ENCODE data around the gene UBQLN3. TPM values are rescaled to one million over a fixed set of nuclear protein-coding genes. Genes with fewer than 3 reads are reported as not detected.

Gene UBQLN3
- total RNA-seq, 1 donor from 2014 or later: 0.26 TPM

DNA sequence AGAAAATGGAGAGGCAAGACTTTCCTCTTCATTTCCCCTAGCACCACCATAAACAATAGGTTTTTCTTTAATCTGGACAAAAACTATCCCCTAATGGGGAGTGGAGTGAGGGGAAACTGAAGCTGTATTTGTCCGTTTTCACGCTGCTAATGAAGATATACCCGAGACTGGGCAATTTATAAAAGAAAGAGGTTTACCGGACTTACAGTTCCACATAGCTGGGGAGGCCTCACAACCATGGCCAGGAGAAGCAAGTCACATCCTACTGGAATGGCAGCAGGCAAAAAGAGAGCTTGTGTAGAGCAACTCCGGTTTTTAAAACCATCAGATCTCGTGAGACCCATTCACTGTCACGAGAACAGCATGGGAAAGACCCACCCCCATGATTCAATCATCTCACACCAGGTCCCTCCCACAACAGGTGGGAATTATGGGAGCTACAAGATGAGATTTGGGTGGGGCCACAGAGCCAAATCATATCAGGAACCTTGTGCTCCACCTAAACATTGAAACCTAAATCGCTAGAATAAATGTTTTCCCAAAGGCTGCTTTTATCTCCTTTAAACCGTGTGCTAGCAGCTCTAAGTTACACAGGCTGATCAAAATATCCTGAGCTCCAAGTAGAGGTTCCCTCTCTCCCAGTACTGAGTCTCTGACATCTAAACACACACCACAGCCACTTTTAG is 4.3 kb downstream of the UBQLN3 start:
- no peak for DNase-seq (ENCODE audit: low spot score)

DNA sequence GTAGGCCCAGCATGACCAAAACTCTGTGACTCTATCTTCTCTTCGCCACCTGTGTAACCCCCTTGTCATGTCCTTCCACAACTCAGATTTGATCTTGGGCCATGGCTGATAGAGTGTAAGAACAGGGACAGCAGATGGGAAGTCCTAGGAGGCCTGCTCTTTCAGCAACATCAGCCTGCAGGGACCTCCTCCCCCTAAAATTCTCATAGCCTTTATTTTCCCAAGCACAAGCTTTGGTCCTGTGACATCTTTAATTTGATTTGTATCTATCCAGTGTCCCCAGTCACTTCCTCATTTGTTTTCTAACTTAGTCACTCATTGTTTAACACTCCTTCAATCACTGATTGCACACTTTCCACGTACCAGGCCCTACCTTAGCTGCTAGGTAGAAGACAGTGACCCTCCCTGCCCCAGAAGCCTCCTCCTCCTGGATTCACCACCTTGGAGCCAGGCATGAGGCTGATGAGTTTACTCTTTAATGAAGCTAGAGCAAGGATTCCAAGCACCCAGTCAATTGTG is 5.3 kb downstream of the UBQLN3 start:
- DNase-seq (ENCODE audit: low spot score): no peak

DNA sequence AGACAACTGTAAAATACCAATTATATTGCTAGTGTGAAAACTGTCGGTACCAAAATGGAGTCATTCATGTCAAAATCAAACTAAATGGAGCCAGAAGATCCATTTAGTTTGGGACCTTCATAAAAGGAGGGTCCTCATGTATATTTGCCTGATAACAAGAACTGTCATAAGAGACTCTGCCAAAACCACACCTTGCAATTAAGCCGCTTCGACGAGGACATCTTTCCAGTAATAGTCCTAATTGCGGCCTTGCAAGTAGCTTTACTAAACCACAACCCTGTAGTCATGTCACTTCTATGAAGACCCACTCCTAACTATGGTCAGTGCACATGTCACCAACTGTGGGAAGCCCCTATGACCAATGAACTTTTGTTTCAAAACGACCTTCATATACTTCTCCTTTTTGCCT is 9.4 kb downstream of the UBQLN3 start:
- no peak for DNase-seq (ENCODE audit: low spot score)

DNA sequence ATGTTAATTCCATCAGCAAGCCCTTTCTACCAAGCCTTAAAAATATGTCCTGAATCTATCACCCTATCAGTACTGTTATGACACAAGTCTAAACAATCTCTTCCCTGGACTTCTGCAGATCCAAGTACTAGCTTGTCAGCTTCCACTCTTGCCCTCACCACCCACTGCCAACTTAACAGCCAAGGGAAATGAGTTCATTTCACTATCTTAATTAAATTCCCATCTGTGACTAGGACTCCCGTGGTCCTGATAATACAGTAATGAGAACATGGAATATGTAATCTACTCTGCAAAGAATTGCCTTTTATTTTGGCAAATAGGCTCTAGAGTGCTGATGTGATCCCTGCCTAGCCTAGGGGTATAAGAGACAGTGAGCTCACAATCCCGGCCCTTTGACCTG is 10.1 kb downstream of the UBQLN3 start:
- DNase-seq (ENCODE audit: low spot score): no peak

DNA sequence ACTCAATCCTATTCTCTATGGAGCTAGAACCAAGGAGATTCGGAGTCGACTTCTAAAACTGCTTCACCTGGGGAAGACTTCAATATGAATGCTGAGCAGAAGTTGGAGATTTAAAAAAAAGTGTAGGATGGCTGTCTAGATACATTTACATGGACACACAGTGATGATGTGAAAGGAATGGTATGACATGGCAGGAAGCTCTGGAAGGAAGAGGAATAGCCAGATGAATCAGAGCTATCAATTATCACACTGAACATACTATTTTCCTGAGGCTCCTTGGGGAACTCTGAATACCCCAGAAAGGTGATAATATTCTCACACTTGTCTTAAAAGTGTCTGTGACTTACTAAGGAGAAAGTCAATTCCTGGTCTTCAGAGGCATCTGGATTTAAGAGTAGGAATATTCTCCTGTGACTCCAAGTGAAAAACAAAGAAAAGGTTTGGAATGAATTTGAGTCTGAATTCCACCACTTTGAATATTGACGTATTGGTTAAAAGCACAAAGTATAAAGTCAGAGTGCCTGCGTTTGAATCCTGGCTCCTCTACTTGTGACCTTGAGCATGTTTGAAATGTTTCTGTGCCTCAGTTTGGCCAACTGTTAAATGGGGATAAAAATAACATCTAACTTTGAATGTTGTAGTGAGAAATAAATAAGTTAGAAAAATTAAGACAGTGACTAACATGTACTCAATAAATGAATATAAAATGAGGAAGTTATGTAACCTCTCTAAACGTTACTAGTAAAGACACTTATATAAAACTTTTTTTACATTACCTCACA is 20.0 kb downstream of the UBQLN3 start:
- DNase-seq (ENCODE audit: low spot score): no peak

DNA sequence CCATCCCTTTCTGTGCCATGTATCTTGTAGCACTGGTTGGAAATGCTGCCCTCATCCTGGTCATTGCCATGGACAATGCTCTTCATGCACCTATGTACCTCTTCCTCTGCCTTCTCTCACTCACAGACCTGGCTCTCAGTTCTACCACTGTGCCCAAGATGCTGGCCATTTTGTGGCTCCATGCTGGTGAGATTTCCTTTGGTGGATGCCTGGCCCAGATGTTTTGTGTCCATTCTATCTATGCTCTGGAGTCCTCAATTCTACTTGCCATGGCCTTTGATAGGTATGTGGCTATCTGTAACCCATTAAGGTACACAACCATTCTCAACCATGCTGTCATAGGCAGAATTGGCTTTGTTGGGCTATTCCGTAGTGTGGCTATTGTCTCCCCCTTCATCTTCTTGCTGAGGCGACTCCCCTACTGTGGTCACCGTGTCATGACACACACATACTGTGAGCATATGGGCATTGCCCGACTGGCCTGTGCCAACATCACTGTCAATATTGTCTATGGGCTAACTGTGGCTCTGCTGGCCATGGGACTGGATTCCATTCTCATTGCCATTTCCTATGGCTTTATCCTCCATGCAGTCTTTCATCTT is 20.9 kb downstream of the UBQLN3 start:
- DNase-seq (ENCODE audit: low spot score): no peak

DNA sequence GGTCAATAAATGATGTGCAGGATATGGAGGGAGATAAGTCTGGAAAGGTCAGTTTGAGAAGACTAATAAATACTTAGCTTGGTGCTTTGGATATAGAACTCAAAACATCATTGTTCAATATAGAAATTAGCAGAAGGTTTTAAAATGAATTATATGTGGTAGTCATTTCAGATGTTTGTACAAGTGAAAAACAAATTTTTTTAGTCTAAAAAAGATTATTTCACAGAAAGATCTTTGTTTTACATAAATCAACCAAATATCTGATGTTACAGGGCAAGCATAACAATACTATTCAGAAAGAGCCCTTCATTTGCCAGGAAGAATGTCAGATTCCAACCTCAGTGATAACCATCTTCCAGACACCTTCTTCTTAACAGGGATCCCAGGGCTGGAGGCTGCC is 21.4 kb downstream of the UBQLN3 start, which contains the start of gene OR52D1:
OR52D1 (plus strand) TSS at position 301 of the 400 bp plus-strand sequence; CDS start at position 323, 22 bp downstream.
- no peak for DNase-seq (ENCODE audit: low spot score)

DNA sequence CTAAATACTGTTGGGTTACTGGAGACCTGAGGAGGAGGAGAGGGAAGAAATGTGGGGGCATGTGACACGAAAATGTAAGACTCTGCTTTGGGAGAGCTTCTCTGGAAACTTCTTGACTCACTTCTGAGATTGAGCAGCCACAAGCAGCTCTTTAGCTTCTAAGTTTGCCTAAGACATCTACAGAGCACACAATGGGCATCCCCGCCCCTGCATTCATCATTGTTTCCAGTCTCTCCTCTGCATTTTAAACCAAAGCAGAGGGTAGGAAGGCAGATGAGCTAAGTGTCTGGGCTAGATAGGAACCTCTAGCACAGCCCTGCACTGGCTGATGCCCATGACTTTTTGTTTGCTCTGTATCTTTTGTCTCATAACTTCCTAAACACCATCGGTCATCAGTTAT is 23.3 kb downstream of the UBQLN3 start:
- no peak for DNase-seq (ENCODE audit: low spot score)

DNA sequence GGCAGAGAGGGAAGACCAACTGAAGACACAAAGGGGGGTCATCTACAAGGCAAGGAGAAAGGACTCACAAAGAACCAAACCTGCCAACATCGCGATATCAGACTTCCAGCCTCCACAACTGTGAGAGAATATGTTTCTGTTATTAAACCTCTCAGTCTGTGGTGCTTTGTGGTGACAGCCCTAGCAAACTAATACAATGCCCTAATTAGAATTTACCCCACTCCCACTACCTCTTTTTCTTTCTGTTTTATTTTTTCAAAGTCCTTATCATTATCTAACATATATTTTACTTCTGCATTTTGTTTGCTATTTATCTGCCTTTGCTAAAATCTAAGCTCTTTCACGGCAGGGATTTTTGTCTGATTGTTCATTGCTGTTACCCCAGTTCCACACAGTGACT is 23.8 kb downstream of the UBQLN3 start:
- DNase-seq (ENCODE audit: low spot score): no peak

DNA sequence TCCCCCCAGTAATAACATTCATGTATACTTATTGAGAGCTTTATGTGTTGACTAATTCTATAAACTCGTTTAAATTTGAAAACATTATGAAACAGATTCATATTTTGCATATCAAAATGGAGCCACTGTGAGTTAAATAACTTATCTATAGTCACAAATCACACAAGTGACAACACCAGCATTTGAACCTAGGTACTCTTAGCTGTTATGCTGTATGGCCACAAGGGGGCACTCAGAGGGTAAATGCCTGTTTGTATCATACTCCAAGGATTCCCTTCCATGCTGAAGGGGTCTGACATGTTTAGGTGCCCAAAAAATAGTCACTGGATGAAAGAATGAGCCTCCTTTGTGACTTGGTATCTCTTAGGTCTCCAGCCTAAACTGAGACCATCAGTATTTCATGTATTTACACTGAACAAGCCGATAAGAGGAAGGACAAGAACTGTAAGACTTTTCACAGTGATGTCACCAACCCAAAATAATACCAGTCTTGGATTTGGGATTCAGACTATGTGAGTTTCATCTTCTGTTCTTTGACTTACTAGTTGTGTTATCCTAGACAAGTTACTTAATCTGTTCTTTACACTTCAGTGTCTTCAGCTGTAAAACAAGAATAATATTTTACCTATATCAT is 33.5 kb downstream of the UBQLN3 start:
- peak; percentile 29 for DNase-seq (ENCODE audit: low spot score)

DNA sequence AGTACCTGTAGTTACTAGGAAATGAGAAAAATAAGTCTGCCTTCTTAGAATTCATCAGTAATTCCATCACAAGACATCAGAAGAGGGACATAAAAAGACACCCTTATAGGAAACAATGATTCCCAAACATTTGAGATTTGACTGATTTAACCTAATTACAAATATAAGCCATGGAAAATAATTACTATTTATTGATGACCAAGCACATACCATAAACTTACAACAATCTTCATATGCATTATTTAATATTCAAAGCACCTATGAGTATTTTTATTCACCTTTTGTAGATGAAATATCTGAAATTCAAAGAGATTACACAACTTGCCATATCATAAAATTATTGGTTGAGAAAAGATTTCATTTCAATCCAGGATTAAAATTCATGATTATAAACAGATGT is 35.8 kb downstream of the UBQLN3 start:
- DNase-seq (ENCODE audit: low spot score): no peak

DNA sequence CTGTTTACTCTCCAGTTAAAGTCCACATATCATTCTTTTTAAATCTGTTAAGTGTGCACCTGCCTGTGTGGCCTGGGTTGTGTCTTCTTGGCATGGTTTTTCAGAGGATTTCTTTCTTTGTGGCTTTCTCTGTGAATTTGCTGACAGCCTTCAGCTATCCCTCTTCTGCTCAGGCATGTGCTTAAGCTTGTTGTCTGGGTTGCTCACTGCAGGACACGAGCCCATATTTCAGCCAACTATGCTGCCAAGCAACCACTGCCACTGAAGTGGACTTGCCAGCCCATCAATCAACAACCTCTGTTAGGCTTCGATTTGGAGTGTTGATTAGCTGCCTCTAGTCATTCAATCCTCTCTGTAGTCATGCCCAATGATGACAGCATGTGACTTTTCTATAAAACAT is 42.2 kb downstream of the UBQLN3 start:
- no peak for DNase-seq (ENCODE audit: low spot score)

DNA sequence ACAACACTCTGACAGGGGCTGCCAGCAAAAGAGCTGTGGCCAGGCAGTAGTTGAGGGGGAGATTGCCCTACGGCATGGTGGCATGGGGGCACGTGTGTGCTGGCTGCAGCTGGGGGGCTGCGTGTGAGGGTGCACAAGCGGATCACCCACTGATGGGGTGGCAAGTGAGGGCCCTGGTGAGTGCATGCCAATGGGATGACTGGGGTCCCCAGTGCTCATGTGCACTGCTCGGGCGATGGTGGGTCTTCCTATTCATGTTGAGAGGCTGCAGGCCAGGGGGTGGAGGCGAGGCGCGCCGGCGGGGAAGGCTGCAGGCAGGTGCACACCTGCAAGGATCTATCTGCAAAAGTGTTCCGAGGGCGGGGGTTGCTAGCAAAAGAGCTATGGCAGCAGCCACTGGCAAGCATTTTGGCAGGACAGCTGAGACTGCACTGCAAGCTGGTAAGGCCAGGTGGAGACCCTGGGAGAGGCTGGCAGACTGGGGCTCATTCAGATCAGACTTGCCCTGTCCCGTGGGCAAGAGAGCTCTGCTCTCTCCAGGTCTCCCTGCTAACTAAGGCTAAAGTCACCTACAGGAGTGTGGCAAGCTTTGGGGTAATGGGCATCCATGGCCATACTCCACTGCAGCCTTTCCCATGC is 48.7 kb downstream of the UBQLN3 start:
- no peak for DNase-seq (ENCODE audit: low spot score)

Other genes starting within 250 kb of the UBQLN3 start
- gene HBE1, start 240.0 kb downstream of the UBQLN3 start, total RNA-seq: 4.0 TPM
- gene OR51B4, start 208.0 kb downstream of the UBQLN3 start, total RNA-seq: 0.23 TPM
- not detected for gene OR51B2, start 185.7 kb downstream of the UBQLN3 start, total RNA-seq
- gene OR51B5, start 166.4 kb downstream of the UBQLN3 start, total RNA-seq: 0.37 TPM
- not detected for gene OR51B6, start 158.4 kb downstream of the UBQLN3 start, total RNA-seq
- not detected for gene OR51M1, start 126.1 kb downstream of the UBQLN3 start, total RNA-seq
- not detected for gene OR51Q1, start 87.8 kb downstream of the UBQLN3 start, total RNA-seq
- gene OR51I1, start 68.4 kb downstream of the UBQLN3 start, total RNA-seq: 0.23 TPM
- gene OR51I2, start 60.6 kb downstream of the UBQLN3 start, total RNA-seq: not detected
- gene OR52D1, start 21.3 kb downstream of the UBQLN3 start, total RNA-seq: not detected
- 0.69 TPM for gene UBQLNL, start 6.7 kb upstream of the UBQLN3 start, total RNA-seq
- gene OR52H1, start 38.6 kb upstream of the UBQLN3 start, total RNA-seq: not detected
- gene OR52B6, start 70.9 kb upstream of the UBQLN3 start, total RNA-seq: not detected
- gene TRIM6, start 86.7 kb upstream of the UBQLN3 start, total RNA-seq: 2.1 TPM
- 8.6 TPM for gene TRIM34, start 115.0 kb upstream of the UBQLN3 start, total RNA-seq
- 39.8 TPM for gene TRIM5, start 175.1 kb upstream of the UBQLN3 start, total RNA-seq
- gene TRIM22, start 179.8 kb upstream of the UBQLN3 start, total RNA-seq: 43.9 TPM
- not detected for gene OR56B1, start 226.5 kb upstream of the UBQLN3 start, total RNA-seq
- gene OR52N4, start 244.3 kb upstream of the UBQLN3 start, total RNA-seq: not detected

Data from mucosa of gallbladder (tissue), 1 donor.